Measurements from ENCODE around the gene FAAP100. TPM values are rescaled to one million over a fixed set of nuclear protein-coding genes. Genes with fewer than 3 reads are reported as not detected.
A peak's percentile ranks its signal among the peaks of the same experiment; 100 is the strongest.

Gene FAAP100
- total and polyA plus RNA-seq, 5 experiments from 2014 or later, result 9.1 to 55.9 (median 17.4) TPM

DNA sequence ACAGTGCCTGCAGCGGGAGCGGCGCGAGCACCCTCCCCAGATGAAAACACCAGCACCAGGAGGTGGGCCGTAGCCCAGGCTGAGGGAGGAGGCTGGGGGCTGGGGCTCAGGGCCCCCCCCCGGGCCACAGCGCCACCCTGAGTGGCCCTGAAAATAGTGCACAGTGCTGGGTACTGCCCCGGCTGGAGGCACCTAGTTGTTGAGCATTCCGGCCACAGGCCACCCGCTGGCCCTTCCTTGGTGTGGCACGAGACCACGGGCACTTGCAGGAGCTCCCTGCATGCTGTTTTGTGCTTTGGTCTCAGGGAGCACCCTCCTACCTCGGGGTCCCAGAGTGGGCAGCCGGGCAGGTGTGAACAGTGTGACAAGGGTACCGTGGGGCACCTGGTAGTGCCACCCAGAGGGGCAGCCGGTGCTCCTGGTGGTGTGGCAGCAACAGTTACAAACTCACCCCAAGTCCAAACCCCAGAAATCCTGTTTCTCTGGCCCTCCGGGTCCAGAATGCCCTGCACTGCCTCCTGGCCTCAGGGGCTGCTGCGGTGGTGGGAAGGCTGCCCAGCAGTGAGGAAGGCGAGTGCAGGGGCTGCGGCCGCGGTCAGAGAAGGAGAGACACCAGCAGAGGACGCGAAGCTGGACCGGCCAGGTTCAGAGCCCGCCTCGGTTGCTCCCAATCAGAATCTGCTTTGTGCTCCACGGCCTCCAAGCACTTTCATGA, 12.0 kb downstream of the FAAP100 start:
- no peak overlapping the region for H3K27ac Mint-ChIP-seq

DNA sequence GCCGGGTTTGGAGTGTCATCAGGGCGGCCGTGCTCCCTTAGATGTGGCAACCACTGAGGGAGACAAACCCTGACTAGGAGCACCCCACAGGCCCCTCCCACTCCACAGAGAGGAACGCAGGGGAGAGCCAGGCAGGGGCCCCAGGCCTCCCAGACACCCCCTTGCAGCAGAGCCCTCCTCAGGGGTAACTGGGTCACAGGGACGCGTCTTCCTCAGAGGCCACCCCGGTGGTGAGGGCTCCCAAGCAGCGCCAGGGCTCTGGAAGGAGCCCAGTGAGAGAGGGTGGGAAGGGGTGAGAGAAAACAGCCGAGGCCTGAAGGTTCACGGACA, 12.6 kb downstream of the FAAP100 start:
- ATAC-seq (no peak), DNase-seq (peak in 1 of 10 donors; percentile 4)
- Mint-ChIP-seq H3K9me3 (no peaks in the 10 kb centered on the region), H3K27me3 (peaks cover 1 to 27% (median 8%) of the 10 kb centered on the region in 5 donors), H3K27ac (no peak overlapping the region), H3K4me3 (no peak overlapping the region), H3K36me3 (peaks cover 0 to 9% (median 3%) of the 10 kb centered on the region in 3 donors), H3K4me1 (peaks cover 0 to 5% (median 2%) of the 10 kb centered on the region in 4 donors)
- POLR2A ChIA-PET, result no interaction called here

More for the DNA sequence above, 12.0 kb downstream of the FAAP100 start:
- Mint-ChIP-seq H3K36me3 (peaks cover 0 to 11% (median 3%) of the 10 kb centered on the region in 3 donors), H3K4me1 (peaks cover 0 to 5% (median 2%) of the 10 kb centered on the region in 4 donors), H3K9me3 (no peaks in the 10 kb centered on the region), H3K4me3 (no peak overlapping the region), H3K27me3 (peaks cover 1 to 23% (median 8%) of the 10 kb centered on the region in 5 donors)
- ATAC-seq (no peak), DNase-seq (no peak)
- POLR2A ChIA-PET, result no interaction called here

- Mint-ChIP-seq H3K4me3 (no peak overlapping the region), H3K27ac (peak overlapping the region in 1 of 10 donors; percentile 21), H3K36me3 (peaks cover 0 to 7% (median 3%) of the 10 kb centered on the region in 3 donors), H3K4me1 (peaks cover 0 to 5% (median 2%) of the 10 kb centered on the region in 4 donors), H3K9me3 (no peaks in the 10 kb centered on the region), H3K27me3 (peaks cover 3 to 27% (median 8%) of the 10 kb centered on the region in 5 donors)
- ATAC-seq, result no peak
- POLR2A ChIA-PET, result interaction anchor here (1.0 to 1.7 kb wide), 3 partner anchors 11 to 28 kb away, joined by 3 to 7 read pairs (median 4); partner anchors contain the start of genes FAAP100 and FSCN2
- no peak for DNase-seq
Observed at GRCh38 chr17:81538651-81539570, 13.2 kb downstream of the FAAP100 start.

DNA sequence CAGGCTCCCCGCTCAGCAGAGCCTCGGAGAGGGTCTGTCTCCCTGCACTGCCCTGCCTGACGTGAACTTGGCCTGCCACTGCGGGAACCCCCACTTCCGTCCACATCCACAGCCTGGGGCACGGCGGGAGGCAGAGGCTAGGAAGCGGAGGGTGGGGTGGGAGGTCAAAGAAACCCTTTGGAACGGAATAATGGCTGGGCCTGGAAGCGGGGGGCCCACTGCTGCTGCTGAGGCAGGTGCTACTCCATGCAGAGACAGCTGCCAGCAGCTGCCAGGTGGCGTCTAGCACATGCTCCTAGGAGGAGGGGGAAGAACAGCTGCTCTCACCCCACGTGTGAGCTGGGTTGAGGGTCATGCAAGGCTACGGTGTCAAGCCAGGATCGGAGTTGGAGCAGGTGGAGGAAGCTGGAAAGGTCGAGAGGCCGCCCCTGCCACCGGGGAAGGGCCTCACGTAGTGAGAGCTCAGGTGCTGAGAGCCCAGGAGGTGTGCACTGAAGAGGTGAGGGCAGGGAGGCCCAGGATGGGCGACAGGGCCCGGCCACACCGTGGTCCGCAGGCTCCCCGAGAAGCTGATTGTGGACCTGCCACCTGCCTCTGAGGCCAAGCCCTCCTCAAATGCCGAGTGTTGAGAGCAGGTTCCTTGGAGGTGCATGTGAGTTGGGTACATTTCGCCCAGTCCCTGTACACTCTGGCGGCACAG, 14.1 kb downstream of the FAAP100 start:
- DNase-seq (no peak), ATAC-seq (no peak)
- Mint-ChIP-seq H3K27me3 (peaks cover 6 to 32% (median 15%) of the 10 kb centered on the region in 5 donors), H3K9me3 (no peaks in the 10 kb centered on the region), H3K4me3 (no peak overlapping the region), H3K27ac (peak overlapping the region in 1 of 10 donors; percentile 40), H3K4me1 (peaks cover 0 to 5% (median 2%) of the 10 kb centered on the region in 4 donors), H3K36me3 (peaks cover 0 to 7% (median 3%) of the 10 kb centered on the region in 3 donors)
- POLR2A ChIA-PET, result interaction anchor here (0.7 to 1.7 kb wide), 5 partner anchors 10 to 285 kb away, joined by 3 to 7 read pairs (median 4); partner anchors contain the start of genes FAAP100 and FSCN2

- DNase-seq (peak in 6 of 10 donors; percentile 23 to 49 (median 37)), ATAC-seq (peak; percentile 58 to 83)
- Mint-ChIP-seq H3K9me3 (no peaks in the 10 kb centered on the region), H3K36me3 (peaks cover 0 to 7% (median 3%) of the 10 kb centered on the region in 3 donors), H3K27me3 (peaks cover 6 to 34% (median 15%) of the 10 kb centered on the region in 5 donors), H3K4me1 (peaks cover 0 to 5% (median 2%) of the 10 kb centered on the region in 4 donors), H3K27ac (no peak overlapping the region), H3K4me3 (no peak overlapping the region)
- POLR2A ChIA-PET, result interaction anchor here (0.7 to 1.8 kb wide), 6 partner anchors 9 to 284 kb away, joined by 3 to 7 read pairs (median 4); partner anchors contain the start of genes FAAP100 and FSCN2
Observed at GRCh38 chr17:81537343-81537855, 14.8 kb downstream of the FAAP100 start.

DNA sequence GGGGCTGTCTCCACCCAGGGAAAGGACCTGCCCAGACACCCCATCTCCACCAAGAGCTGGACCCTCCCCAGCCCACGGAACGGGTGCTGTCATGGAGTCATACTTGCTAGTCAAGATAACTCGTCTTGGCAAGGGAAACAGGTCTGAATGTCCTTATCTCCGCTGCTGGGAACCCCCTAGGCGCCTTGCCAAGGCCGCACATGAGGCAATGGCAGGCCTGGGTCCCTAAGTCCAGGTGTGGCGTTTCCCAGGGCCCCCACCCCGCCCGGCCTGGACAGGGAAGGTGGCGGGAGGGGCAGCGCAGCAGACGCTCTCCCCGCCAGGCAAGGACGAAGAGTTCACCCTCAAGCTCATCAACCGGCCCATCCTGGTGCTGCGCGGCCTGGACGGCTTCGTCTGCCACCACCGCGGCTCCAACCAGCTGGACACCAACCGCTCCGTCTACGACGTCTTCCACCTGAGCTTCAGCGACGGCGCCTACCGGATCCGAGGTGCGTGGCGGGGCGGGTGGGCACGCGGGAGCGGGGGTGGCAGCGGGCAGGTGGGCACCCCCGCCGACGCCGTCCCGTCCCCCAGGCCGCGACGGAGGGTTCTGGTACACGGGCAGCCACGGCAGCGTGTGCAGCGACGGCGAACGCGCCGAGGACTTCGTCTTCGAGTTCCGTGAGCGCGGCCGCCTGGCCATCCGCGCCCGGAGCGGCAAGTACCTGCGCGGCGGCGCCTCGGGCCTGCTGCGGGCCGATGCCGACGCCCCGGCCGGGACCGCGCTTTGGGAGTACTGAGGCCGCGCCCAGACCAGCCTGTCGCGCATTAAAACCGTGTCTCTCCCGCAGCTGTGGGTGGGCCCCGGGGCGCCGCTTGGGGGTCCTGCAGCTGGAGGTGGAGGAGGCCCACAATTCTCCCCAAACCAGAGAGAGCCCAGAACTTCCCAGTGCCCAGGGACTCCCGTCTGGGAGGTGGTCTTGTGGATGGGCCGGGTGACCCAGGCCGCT, 15.6 kb downstream of the FAAP100 start:
- ATAC-seq, result peak; percentile 48 to 55
- H3K27me3 Mint-ChIP-seq, result peaks cover 6 to 34% (median 15%) of the 10 kb centered on the region in 5 donors
- POLR2A ChIA-PET, result interaction anchor here (0.6 to 1.8 kb wide), 2 partner anchors 16 to 25 kb away, joined by 3 to 4 read pairs; partner anchors contain the start of gene FAAP100
- H3K4me3 Mint-ChIP-seq, result no peak overlapping the region
- H3K4me1 Mint-ChIP-seq, result peaks cover 0 to 5% (median under 1%) of the 10 kb centered on the region in 4 donors
- DNase-seq, result no peak
- no peaks in the 10 kb centered on the region for H3K9me3 Mint-ChIP-seq
- H3K27ac Mint-ChIP-seq, result no peak overlapping the region
- peaks cover 0 to 3% (median 3%) of the 10 kb centered on the region in 3 donors for H3K36me3 Mint-ChIP-seq

DNA sequence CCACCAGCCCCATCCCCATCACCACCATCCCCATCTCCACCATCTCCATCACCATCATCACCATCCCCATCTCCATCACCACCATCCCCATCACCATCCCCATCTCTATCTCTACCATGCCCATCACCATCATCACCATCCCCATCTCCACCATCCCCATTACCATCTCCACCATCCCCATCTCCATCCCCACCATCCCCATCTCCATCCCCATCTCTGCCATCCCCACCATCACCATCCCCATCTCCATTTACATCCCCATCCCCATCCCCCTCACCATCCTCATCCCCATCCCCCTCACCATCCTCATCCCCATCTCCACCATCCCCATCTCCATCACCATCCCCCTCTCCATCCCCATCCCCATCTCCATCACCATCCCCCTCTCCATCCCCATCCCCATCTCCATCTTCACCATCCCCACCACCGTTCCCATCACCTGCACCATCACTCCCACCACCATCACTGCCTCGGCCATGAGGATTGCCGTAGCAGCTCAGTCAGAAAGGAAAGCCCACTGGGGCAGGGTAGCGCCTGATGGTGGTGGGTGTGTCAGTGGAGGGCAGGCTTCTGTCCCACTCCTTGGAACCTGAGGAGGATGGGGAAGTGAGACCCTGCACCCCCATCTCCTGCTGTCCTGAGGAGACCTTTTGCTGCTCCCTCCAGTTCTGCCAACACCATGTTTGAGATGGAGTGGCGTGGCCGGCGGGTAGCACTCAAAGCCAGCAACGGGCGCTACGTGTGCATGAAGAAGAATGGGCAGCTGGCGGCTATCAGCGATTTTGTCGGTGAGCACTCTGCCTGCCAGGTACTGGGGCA, 16.5 kb downstream of the FAAP100 start:
- Mint-ChIP-seq H3K36me3 (peaks cover 0 to 3% (median 0%) of the 10 kb centered on the region in 3 donors), H3K4me1 (peaks cover 0 to 5% (median under 1%) of the 10 kb centered on the region in 4 donors), H3K27ac (no peak overlapping the region), H3K27me3 (peaks cover 6 to 34% (median 15%) of the 10 kb centered on the region in 5 donors), H3K9me3 (no peaks in the 10 kb centered on the region), H3K4me3 (no peak overlapping the region)
- no peak for DNase-seq
- POLR2A ChIA-PET, result interaction anchor here (0.6 to 1.8 kb wide), 2 partner anchors 17 to 24 kb away, joined by 3 to 4 read pairs; partner anchors contain the start of gene FAAP100
- ATAC-seq, result no peak

DNA sequence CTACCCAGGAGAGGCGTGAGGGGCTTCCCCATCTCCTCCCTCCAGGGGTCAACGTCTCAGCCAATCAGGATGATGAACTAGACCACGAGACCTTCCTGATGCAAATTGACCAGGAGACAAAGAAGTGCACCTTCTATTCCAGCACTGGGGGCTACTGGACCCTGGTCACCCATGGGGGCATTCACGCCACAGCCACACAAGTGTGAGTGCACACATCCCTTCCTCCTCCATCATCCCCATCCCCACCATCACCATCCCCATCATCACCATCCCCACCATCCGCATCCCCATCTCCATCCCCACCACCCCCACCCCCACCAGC, 17.2 kb downstream of the FAAP100 start:
- Mint-ChIP-seq H3K9me3 (no peaks in the 10 kb centered on the region), H3K27ac (no peak overlapping the region), H3K4me1 (peaks cover 0 to 5% (median under 1%) of the 10 kb centered on the region in 4 donors), H3K27me3 (peaks cover 6 to 34% (median 15%) of the 10 kb centered on the region in 5 donors), H3K4me3 (no peak overlapping the region), H3K36me3 (peaks cover 0 to 3% (median 0%) of the 10 kb centered on the region in 3 donors)
- POLR2A ChIA-PET, result no interaction called here
- no peak for DNase-seq
- ATAC-seq, result no peak

GRCh38 chr17:81534157-81535006, 17.8 kb downstream of the FAAP100 start:
- POLR2A ChIA-PET, result interaction anchor here (0.6 kb wide), 1 partner anchor 37 kb away, joined by 3 read pairs; no protein-coding TSS in a partner anchor
- Mint-ChIP-seq H3K27ac (no peak overlapping the region), H3K9me3 (no peaks in the 10 kb centered on the region), H3K4me3 (no peak overlapping the region), H3K27me3 (peaks cover 6 to 34% (median 15%) of the 10 kb centered on the region in 5 donors), H3K36me3 (peaks cover 0 to 3% (median 0%) of the 10 kb centered on the region in 3 donors), H3K4me1 (peaks cover 0 to 5% (median under 1%) of the 10 kb centered on the region in 4 donors)
- ATAC-seq, result no peak
- no peak for DNase-seq
